NCI-H2029 treated with DMSO at 0.1 percent for 48 hours (cell line): ENCODE measurements around the gene ADNP.

Experiments
- DNase-seq: peaks from one replicate; lab custom pipeline; 2025; lab: John Stamatoyannopoulos, UW

The ADNP gene

DNA sequence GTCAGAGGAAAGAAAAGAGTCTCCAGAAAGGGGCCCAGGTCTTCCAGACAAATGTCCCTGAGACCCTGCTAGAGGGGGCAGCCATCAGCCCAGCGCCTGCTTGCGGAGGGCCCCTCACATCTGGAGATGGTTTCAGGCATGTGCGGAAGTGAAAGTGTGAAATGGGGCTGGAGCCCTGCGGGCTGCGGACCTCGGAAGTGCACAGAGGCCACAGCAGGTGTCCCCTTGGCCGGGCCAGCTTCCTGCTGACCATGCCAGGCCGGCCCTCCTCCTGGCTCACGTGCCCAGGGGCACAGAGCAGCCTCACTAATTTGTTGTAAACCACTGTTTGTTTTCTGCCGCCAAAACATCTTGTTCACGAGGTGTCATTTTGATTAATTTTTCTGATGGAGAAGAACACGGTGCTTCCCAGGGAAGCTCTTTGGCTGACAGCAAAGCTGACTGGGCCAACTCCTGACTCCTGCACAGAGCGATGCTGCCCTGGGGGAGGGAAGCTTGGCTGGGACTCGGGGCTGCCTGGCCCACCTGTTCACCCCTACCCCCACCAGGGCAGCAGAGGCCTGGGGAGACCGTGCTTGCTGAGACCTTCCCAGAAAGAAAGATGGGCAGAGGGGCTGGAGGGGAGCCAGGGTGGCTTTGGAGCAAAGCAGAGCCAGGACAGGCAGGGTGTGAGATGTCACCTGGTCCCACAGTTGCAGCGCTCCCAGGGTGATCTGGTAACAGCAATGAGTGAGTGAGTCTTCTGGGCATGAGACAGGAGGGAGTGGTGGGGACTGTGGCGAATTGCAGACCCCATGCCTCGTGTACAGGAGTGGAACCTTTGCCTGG, 82.2 kb downstream of the ADNP start:
- DNase-seq, result no peak

- DNase-seq, result no peak
Measured at GRCh38 chr20:50848341-50848808, 82.9 kb downstream of the ADNP start.

DNA sequence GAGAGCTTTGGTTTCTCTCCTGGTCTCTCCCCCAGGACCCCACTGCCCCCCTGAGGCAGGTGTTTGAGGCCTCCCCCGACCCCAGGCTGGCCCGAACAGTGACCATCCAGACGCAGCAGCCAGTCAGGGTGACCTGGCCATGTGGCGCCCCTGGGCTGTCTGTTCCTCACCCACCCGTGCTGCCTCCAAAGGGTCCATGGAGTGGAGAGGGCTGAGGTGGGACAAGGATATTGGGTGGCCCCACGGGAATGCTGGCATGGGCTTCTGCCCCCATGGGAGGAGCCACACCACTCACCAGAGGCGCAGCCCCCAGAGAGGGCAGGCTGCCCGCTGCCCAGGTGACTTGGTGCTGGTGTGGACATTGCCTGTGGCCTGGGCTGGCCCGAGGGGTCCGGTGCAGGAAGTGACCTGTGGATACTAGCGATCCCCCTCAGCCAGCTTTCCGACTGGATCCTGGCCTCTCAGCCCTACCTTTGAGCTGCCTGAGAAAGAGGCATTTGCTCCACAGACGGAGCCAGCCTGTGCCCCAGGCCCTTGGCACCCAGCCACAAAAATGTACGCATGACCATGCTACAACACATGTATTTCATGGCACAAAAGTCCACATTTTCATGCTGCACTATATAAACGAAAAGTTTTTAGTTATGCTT, 85.5 kb downstream of the ADNP start:
- DNase-seq, result no peak

- DNase-seq, result no peak
Measured at GRCh38 chr20:50844430-50845100, 86.7 kb downstream of the ADNP start.

- no peak for DNase-seq
Measured at GRCh38 chr20:50843331-50844276, 87.6 kb downstream of the ADNP start.

- no peak for DNase-seq
Measured at GRCh38 chr20:50842821-50843220, 88.4 kb downstream of the ADNP start.
